ENCODE results near the gene IFITM10.
A peak's percentile ranks its signal among the peaks of the same experiment; 100 is the strongest.

Gene IFITM10

DNA sequence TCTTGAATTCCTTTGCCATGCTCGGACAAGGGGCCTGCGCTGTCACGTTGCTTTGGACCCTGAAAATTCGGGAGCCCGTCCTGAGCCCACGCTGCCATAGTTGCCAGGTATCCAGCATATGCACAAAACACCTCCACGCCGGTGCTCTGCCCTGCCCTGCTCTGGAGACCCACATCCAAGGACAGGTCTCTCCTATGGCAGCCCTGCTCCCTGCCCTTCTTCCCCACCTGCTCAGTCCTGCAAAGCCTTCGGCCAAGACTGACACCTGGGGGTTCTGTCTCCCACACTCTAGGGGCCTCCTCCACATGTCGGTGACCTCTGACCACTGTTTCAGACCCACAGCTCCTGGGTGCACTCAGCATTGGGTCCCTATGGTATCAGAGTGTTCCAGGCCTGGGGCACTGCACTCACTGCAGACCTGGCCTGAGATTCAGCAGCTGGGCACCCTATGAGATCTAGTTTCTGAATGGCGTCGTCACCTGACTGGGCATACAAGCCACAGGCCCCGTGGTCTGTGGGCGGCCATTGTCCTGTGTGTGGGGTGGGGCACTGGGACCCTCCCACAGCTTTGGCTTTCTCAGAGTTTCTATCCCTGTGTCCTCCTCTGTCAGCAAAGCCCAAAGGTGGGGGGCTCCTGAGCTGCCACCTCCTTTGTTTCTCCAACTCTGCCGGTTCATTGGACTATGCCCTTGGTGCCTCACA lies 55.4 kb downstream of the IFITM10 start:
- Histone ChIP-seq H3K27me3 (ENCODE audit: insufficient read depth, low read depth) (peaks cover 77% of the 10 kb centered on the region), H3K4me2 (no peak overlapping the region), H3K36me3 (ENCODE audit: insufficient read depth) (no peaks in the 10 kb centered on the region), H3K4me3 (IDR thresholded peaks at IDR 0.05; ENCODE audit: insufficient read depth, low read depth, low read length) (no peak overlapping the region), H3K9ac (no peak overlapping the region), H3K4me1 (ENCODE audit: low read depth, poor library complexity, severe bottlenecking) (no peaks in the 10 kb centered on the region), H3K79me2 (ENCODE audit: insufficient read depth, low read depth) (no peaks in the 10 kb centered on the region), H4K20me1 (ENCODE audit: insufficient read depth) (no peaks in the 10 kb centered on the region), H3K27ac (no peak overlapping the region), H2AFZ (ENCODE audit: low read depth) (no peak overlapping the region)
- TF ChIP-seq, protein P1, sequence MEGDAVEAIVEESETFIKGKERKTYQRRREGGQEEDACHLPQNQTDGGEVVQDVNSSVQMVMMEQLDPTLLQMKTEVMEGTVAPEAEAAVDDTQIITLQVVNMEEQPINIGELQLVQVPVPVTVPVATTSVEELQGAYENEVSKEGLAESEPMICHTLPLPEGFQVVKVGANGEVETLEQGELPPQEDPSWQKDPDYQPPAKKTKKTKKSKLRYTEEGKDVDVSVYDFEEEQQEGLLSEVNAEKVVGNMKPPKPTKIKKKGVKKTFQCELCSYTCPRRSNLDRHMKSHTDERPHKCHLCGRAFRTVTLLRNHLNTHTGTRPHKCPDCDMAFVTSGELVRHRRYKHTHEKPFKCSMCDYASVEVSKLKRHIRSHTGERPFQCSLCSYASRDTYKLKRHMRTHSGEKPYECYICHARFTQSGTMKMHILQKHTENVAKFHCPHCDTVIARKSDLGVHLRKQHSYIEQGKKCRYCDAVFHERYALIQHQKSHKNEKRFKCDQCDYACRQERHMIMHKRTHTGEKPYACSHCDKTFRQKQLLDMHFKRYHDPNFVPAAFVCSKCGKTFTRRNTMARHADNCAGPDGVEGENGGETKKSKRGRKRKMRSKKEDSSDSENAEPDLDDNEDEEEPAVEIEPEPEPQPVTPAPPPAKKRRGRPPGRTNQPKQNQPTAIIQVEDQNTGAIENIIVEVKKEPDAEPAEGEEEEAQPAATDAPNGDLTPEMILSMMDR (conservative IDR thresholded peaks at IDR 0.05; ENCODE audit: low read depth, low read length) = no peak

GRCh38 chr11:1694064-1694845 lies 56.1 kb downstream of the IFITM10 start:
- no peaks in the 10 kb centered on the region for H3K4me1 ChIP-seq (ENCODE audit: low read depth, poor library complexity, severe bottlenecking)
- no peaks in the 10 kb centered on the region for H3K36me3 ChIP-seq (ENCODE audit: insufficient read depth)
- peak overlapping the region; percentile 49; the same call in 1 of the 2 replicates for H2AFZ ChIP-seq (ENCODE audit: low read depth)
- H3K27ac ChIP-seq = no peak overlapping the region
- no peaks in the 10 kb centered on the region for H4K20me1 ChIP-seq (ENCODE audit: insufficient read depth)
- H3K4me3 ChIP-seq (IDR thresholded peaks at IDR 0.05; ENCODE audit: insufficient read depth, low read depth, low read length) = no peak overlapping the region
- TF ChIP-seq, protein P1 (conservative IDR thresholded peaks at IDR 0.05; ENCODE audit: low read depth, low read length) = peak; percentile 80
- no peak overlapping the region for H3K9ac ChIP-seq
- H3K4me2 ChIP-seq = peak overlapping the region; percentile 43; the same call in 1 of the 2 replicates
- H3K79me2 ChIP-seq (ENCODE audit: insufficient read depth, low read depth) = no peaks in the 10 kb centered on the region
- H3K27me3 ChIP-seq (ENCODE audit: insufficient read depth, low read depth) = peaks cover 76% of the 10 kb centered on the region

GRCh38 chr11:1693327-1694063 lies 56.9 kb downstream of the IFITM10 start:
- Histone ChIP-seq H3K9ac (no peak overlapping the region), H3K27me3 (ENCODE audit: insufficient read depth, low read depth) (peaks cover 75% of the 10 kb centered on the region), H3K36me3 (ENCODE audit: insufficient read depth) (no peaks in the 10 kb centered on the region), H3K4me1 (ENCODE audit: low read depth, poor library complexity, severe bottlenecking) (no peaks in the 10 kb centered on the region), H3K4me3 (IDR thresholded peaks at IDR 0.05; ENCODE audit: insufficient read depth, low read depth, low read length) (no peak overlapping the region), H3K4me2 (peak overlapping the region; percentile 43), H4K20me1 (ENCODE audit: insufficient read depth) (no peaks in the 10 kb centered on the region), H3K27ac (no peak overlapping the region), H3K79me2 (ENCODE audit: insufficient read depth, low read depth) (no peaks in the 10 kb centered on the region), H2AFZ (ENCODE audit: low read depth) (peak overlapping the region; percentile 49; the same call in 1 of the 2 replicates)
- TF ChIP-seq, protein P1 (conservative IDR thresholded peaks at IDR 0.05; ENCODE audit: low read depth, low read length) = peak; percentile 72

DNA sequence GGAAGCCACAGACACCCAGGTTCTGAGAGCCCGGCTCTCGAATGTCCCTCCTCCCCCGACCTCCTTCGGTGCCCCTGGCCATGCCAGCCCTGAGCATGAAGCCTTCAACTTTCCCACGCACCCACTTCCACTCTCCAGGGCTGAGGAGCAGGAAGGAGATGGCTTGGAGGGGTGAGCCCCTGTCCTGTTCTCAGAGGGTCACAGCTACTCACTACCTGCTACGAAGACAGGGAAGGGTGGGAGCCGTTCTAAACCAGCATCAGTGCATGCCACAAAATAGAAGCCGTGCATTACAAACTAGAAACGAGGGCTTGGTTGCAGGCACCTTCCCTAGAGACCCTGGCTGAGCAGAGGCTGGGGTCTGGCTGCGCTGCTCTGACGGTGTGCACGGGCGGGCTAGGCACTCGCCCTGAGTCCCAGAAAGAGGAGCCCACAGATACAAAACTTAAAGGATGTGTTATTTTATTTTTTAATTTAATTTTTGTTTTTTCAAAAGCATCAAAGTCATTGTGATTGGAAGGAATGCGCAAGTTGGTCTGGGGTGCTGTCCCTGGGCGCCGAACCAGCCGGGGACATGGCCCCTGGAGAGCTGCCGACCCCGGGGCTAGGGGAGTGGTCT lies 57.6 kb downstream of the IFITM10 start:
- TF ChIP-seq, protein P1 (conservative IDR thresholded peaks at IDR 0.05; ENCODE audit: low read depth, low read length) = no peak
- Histone ChIP-seq H2AFZ (ENCODE audit: low read depth) (peak overlapping the region; percentile 49; the same call in 1 of the 2 replicates), H4K20me1 (ENCODE audit: insufficient read depth) (no peaks in the 10 kb centered on the region), H3K79me2 (ENCODE audit: insufficient read depth, low read depth) (no peaks in the 10 kb centered on the region), H3K9ac (no peak overlapping the region), H3K4me1 (ENCODE audit: low read depth, poor library complexity, severe bottlenecking) (no peaks in the 10 kb centered on the region), H3K4me3 (IDR thresholded peaks at IDR 0.05; ENCODE audit: insufficient read depth, low read depth, low read length) (no peak overlapping the region), H3K27me3 (ENCODE audit: insufficient read depth, low read depth) (peaks cover 73% of the 10 kb centered on the region), H3K36me3 (ENCODE audit: insufficient read depth) (no peaks in the 10 kb centered on the region), H3K27ac (no peak overlapping the region), H3K4me2 (no peak overlapping the region)
